Right cardiac atrium (tissue), 5 donors: ENCODE results near the gene PJA1. TPM values are rescaled to one million over a fixed set of nuclear protein-coding genes. Genes with fewer than 3 reads are reported as not detected.

Experiments
- ATAC-seq, 2 donors: fragments of 200-7000 bp; cut with Tn5 transposase; one replicate each; pipeline versions ENCODE4 v1.8.0 to v1.9.1; 2020; ENCODE audit warnings: moderate library complexity in 2 of 2, mild to moderate bottlenecking in 1 of 2
- DNase-seq, 3 donors: peaks; one replicate each; pipeline ENCODE4 v3.0.0-alpha.2; 2020
- H3K27ac ChIP-seq: one replicate; pipeline ENCODE4 v1.5.1; 2013; ENCODE audit warnings: mild to moderate bottlenecking, low read length, control low read depth, moderate library complexity
- H3K27me3 ChIP-seq: one replicate; pipeline ENCODE4 v1.6.1; 2013; ENCODE audit not compliant: control insufficient read depth, insufficient read depth
- H3K4me1 ChIP-seq: one replicate; pipeline ENCODE4 v1.6.1; 2013; ENCODE audit warnings: low read length; ENCODE audit not compliant: control insufficient read depth, insufficient read depth
- H3K4me3 ChIP-seq: one replicate; pipeline ENCODE4 v1.5.1; 2013; ENCODE audit warnings: low read length, control low read depth
- H3K9me3 ChIP-seq: one replicate; pipeline ENCODE4 v1.6.1; 2013; ENCODE audit warnings: low read length; ENCODE audit not compliant: control insufficient read depth
- WGBS: extraction: QIAGEN DNeasy Blood & Tissue Kit; methylation state at CpG from one replicate; pipeline ENCODE4 v1.1.7; 2013; 5-methylcytosine and 5-hydroxymethylcytosine counted together
- intact Hi-C, 4 donors: fragments of 100-400 bp; cut with DNase I; formaldehyde crosslinking; loops; one replicate each; pipeline versions ENCODE4 v1.11.0 to v1.14.0; 2022 to 2023
- polyA plus RNA-seq: library from polyadenylated mRNA; stranded (reverse); fragments of 200-250 nt; gene quantifications from one replicate; pipeline ENCODE4 v1.2.3, GENCODE V29; 2013
- total RNA-seq, 4 donors: library from RNA; stranded (reverse); fragmentation: NEBNext Ultra II Directional; extraction: Animal tissue kit (Norgen Biotek cat#: 25700); gene quantifications; one replicate each; pipeline ENCODE4 v1.2.1, GENCODE V29; 2021
- donor health status: healthy with polysubstance abuse.
- donor health status: DM: no; HTN: yes; CAD: no.
- donor health status: DM: no; HTN: no; CAD: no.
- donor health status: DM: no; HTN: yes; CAD: no; lungs with severe emphysema.
- donor health status: DM: yes; HTN: yes; CAD: no.

Gene PJA1
- total and polyA plus RNA-seq, 5 donors: 12.3 to 20.8 (median 17.0) TPM

DNA sequence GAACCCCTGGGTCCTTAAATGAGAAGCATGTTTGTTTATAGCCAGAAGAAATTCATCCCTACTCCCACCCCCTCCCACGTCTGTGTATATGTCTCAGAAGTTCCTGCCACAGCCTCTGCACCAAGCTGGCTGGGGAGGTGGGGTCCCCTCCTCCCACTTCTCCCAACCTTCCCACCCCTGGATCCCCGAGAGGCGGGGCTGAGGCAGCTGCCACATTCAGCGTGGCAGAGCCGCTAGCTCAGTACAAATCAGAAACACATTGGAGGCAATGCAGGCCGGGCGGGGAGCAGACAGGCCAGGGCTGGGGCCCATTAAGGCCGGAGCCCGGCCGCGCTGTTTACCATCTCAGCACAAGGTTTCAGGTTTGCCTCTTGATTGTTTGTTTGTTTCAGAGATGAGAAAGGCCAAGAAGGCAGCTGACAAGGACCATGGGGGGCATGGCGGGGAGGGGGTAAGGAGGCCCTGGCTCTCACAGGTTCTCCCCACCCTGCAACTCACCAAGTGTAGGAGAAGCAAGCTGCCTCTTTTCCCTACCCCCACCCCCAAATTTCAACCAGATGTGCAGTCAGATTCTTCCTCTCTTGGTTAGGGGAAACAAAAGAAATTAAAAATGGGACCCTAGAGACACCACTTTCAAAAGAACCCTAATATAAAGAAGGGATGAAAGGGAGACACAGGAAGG lies 22.3 kb downstream of the PJA1 start:
- DNase-seq: no peak
- intact Hi-C loops: no loop called here
- ATAC-seq: no peak
- no peak overlapping the region for H3K27ac ChIP-seq
- no peaks in the 10 kb centered on the region for H3K9me3 ChIP-seq
- 93% methylated on average over 12 of the region's 12 CpGs for WGBS
- peaks cover 1% of the 10 kb centered on the region for H3K4me1 ChIP-seq
- H3K27me3 ChIP-seq: no peaks in the 10 kb centered on the region
- no peak overlapping the region for H3K4me3 ChIP-seq

- no peak for DNase-seq
- Histone ChIP-seq H3K4me1 (peaks cover 1% of the 10 kb centered on the region), H3K4me3 (no peak overlapping the region), H3K27me3 (no peaks in the 10 kb centered on the region), H3K9me3 (no peaks in the 10 kb centered on the region), H3K27ac (no peak overlapping the region)
- ATAC-seq: no peak
- intact Hi-C loops: no loop called here
- 92% methylated on average over 5 of the region's 5 CpGs for WGBS
Observed at GRCh38 chrX:69140837-69141236, 24.4 kb downstream of the PJA1 start.

- intact Hi-C loops: no loop called here
- peaks cover 1% of the 10 kb centered on the region for H3K4me1 ChIP-seq
- no peaks in the 10 kb centered on the region for H3K9me3 ChIP-seq
Observed at GRCh38 chrX:69139516-69139915, 25.7 kb downstream of the PJA1 start.

DNA sequence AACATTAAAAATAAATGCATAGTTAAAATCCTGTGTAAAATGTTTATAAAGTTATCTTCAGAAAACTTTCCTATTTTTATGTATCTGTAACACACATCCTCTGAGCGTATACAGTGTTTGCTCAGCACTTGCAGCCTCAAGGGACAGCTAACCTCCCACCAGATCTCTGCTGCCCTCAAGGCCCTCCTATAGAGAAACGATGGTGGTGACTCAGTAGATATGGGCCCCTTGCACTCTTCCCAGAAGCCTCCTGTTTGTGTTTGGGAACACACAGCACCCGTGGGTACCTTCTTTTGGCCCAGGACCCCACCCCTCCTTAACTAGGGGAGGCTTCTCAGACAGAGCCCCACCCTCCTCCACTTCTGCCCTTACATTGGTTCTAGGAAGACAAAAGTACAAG lies 26.7 kb downstream of the PJA1 start:
- DNase-seq (no peak), ATAC-seq (no peak)
- no peaks in the 10 kb centered on the region for H3K4me1 ChIP-seq
- no peak overlapping the region for H3K4me3 ChIP-seq
- no peaks in the 10 kb centered on the region for H3K27me3 ChIP-seq
- H3K9me3 ChIP-seq: no peaks in the 10 kb centered on the region
- intact Hi-C loops: no loop called here
- 58% methylated on average over 3 of the region's 3 CpGs for WGBS
- H3K27ac ChIP-seq: no peak overlapping the region

More at GRCh38 chrX:69139516-69139915, 25.7 kb downstream of the PJA1 start:
- Histone ChIP-seq H3K27ac (no peak overlapping the region), H3K27me3 (no peaks in the 10 kb centered on the region), H3K4me3 (no peak overlapping the region)
- WGBS: 91% methylated on average over 10 of the region's 10 CpGs
- ATAC-seq (no peak), DNase-seq (no peak)

DNA sequence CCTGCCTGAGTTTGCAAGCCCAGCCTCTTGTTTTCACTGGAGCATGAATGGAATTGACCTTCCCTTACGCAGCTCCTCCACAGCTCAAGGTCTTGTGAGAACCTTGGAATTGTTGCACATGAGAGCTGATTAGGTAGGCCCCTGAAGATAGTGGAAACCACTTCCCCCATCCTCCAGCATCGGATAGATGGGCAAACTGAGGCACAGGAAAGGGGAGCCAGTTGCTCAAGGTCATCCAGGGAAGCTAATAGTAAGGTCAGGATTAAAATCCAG lies 27.2 kb downstream of the PJA1 start:
- H3K27me3 ChIP-seq: no peaks in the 10 kb centered on the region
- no peak for DNase-seq
- H3K4me1 ChIP-seq: no peaks in the 10 kb centered on the region
- peak overlapping the region; percentile 17 for H3K27ac ChIP-seq
- no peaks in the 10 kb centered on the region for H3K9me3 ChIP-seq
- H3K4me3 ChIP-seq: no peak overlapping the region
- intact Hi-C loops: no loop called here
- ATAC-seq: no peak
- 82% methylated on average over 2 of the region's 2 CpGs for WGBS

GRCh38 chrX:69137371-69138117 lies 27.7 kb downstream of the PJA1 start:
- H3K4me1 ChIP-seq: peaks cover 1% of the 10 kb centered on the region
- intact Hi-C loops: no loop called here
- H3K4me3 ChIP-seq: peak overlapping the region; percentile 47
- DNase-seq (no peak), ATAC-seq (peak; percentile 36 to 40)
- no peaks in the 10 kb centered on the region for H3K9me3 ChIP-seq
- no peaks in the 10 kb centered on the region for H3K27me3 ChIP-seq
- 41% methylated on average over 11 of the region's 11 CpGs for WGBS
- H3K27ac ChIP-seq: peak overlapping the region; percentile 46

GRCh38 chrX:69136546-69137331 lies 28.5 kb downstream of the PJA1 start:
- ATAC-seq: peak; percentile 72 to 82
- H3K27ac ChIP-seq: peak overlapping the region; percentile 67
- peak overlapping the region; percentile 47 for H3K4me3 ChIP-seq
- H3K27me3 ChIP-seq: no peaks in the 10 kb centered on the region
- 12% methylated on average over 42 of the region's 42 CpGs for WGBS
- DNase-seq: peak; percentile 51 to 85 (median 80)
- peaks cover 1% of the 10 kb centered on the region for H3K4me1 ChIP-seq
- H3K9me3 ChIP-seq: no peaks in the 10 kb centered on the region
- intact Hi-C loops: no loop called here

- no peak overlapping the region for H3K4me3 ChIP-seq
- H3K4me1 ChIP-seq: peaks cover 1% of the 10 kb centered on the region
- no peaks in the 10 kb centered on the region for H3K9me3 ChIP-seq
- intact Hi-C loops: no loop called here
- H3K27ac ChIP-seq: no peak overlapping the region
- no peaks in the 10 kb centered on the region for H3K27me3 ChIP-seq
- peak; percentile 37 to 52 for ATAC-seq
- 10% methylated on average over 6 of the region's 6 CpGs for WGBS
- peak in 2 of 3 donors; percentile 22 to 60 for DNase-seq
Observed at GRCh38 chrX:69133921-69134542, 31.2 kb downstream of the PJA1 start.

- no peaks in the 10 kb centered on the region for H3K9me3 ChIP-seq
- no peak for ATAC-seq
- intact Hi-C loops: no loop called here
- peaks cover 1% of the 10 kb centered on the region for H3K4me1 ChIP-seq
- WGBS: 92% methylated on average over 5 of the region's 5 CpGs
- no peak overlapping the region for H3K27ac ChIP-seq
- H3K4me3 ChIP-seq: no peak overlapping the region
- DNase-seq: no peak
- H3K27me3 ChIP-seq: no peaks in the 10 kb centered on the region
Observed at GRCh38 chrX:69131886-69132285, 33.4 kb downstream of the PJA1 start.

GRCh38 chrX:69130439-69130838 lies 34.8 kb downstream of the PJA1 start:
- intact Hi-C loops: no loop called here
- H3K4me3 ChIP-seq: no peak overlapping the region
- peaks cover 1% of the 10 kb centered on the region for H3K4me1 ChIP-seq
- H3K27me3 ChIP-seq: no peaks in the 10 kb centered on the region
- H3K27ac ChIP-seq: no peak overlapping the region
- WGBS: 66% methylated on average over 2 of the region's 2 CpGs
- DNase-seq: no peak
- no peaks in the 10 kb centered on the region for H3K9me3 ChIP-seq
- no peak for ATAC-seq

DNA sequence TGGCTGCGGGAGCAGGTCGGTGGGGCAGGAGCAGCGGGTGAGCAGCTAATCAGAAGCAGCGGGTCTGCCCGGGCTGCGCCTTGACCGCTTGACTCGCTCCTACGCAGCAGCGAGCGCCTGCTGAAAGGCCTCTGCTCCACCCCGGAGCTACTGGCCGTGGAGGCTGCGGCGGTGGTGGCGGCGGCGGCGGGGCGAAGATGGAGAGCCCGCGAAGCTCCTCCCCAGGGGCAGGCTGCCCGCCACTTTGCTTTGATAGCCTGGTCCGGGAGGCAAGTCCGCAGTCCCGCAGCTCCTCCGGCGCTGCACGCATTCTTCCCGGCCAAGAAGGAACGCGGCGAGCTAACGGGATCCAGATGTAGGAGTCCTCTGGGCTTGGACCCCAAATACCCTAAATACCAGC lies 36.7 kb downstream of the PJA1 start:
- H3K27me3 ChIP-seq: no peaks in the 10 kb centered on the region
- ATAC-seq (peak; percentile 70 to 80), DNase-seq (peak; percentile 37 to 78 (median 77))
- H3K4me3 ChIP-seq: no peak overlapping the region
- WGBS: 6% methylated on average over 34 of the region's 34 CpGs
- H3K9me3 ChIP-seq: no peaks in the 10 kb centered on the region
- peaks cover 1% of the 10 kb centered on the region for H3K4me1 ChIP-seq
- intact Hi-C loops: no loop called here
- no peak overlapping the region for H3K27ac ChIP-seq
